Stimulated activated CD4-positive, alpha-beta T cell treated with anti-CD3 and anti-CD28 coated beads, Interleukin-4, amount 100 ng/mL, for 24 hours (primary cell): ENCODE measurements around the gene VWA5A.

Source experiments
- DNase-seq: peaks from one replicate; pipeline ENCODE4 v3.0.0-alpha.2; 2020

Gene VWA5A

DNA sequence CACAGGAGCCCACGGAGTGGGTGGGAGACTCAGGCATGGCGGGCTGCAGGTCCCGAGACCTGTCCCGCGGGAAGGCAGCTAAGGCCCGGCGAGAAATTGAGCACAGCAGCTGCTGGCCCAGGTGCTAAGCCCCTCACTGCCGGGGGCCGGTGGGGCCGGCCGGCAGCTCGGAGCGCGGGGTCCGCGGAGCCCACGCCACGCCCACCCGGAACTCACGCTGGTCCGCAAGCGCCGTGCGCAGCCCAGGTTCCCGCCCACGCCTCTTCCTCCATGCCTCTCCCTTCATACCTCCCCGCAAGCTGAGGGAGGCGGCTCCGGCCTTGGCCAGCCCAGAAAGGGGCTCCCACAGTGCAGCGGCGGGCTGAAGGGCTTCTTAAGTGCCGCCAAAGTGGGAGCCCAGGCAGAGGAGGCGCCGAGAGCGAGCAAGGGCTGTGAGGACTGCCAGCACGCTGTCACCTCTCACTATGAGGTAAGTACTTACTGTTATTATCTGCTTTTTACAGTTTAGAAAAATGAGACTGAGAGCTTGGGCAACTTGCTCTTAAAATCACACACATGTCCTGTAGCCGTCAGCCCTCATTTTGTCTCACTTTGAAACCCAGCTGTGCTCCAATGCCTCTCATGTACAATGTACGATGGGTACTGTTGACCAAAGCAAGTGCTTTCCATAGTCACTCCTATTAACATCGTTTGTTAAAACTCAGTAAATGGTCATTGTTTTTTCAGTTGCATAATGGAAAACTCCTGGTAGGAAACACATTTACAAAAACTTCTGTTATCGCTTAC, 55.7 kb downstream of the VWA5A start:
- DNase-seq, result no peak

DNA sequence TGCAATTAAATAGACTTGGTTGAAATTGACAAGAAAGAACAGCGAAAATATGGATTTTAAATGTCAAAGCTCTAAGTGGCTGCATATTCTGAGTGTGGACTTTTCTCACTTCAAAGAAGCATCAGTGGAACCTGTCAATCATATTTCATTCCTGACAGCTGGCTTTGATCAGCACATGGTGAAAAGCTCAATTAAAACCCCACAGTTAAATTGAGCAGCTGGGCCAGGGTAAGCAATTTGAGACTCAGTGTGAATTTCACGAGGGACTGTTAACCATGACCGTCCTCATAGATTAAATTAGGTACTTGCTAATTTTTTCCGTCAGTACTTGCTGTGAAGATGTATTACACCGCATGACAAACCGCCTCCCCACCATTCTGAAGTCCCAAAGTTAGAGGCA, 56.9 kb downstream of the VWA5A start:
- DNase-seq, result no peak

DNA sequence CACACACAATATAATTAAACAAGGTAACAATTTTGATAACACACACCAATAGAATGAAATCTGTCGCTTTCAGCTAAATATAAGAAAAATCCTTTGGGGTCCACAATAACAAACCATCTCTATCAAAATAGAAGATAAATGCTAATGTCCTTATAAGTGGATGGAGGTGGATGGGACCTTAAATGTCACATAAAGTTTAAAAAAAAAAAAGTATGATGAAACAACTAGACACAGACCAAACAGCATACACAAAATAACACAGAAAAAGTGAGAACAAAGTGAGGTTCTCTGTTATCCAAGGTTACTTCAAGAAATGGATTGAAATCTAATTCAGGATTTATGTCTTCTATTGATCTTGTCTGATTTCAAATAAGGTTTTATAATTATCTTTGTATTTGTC, 57.3 kb downstream of the VWA5A start:
- no peak for DNase-seq

DNA sequence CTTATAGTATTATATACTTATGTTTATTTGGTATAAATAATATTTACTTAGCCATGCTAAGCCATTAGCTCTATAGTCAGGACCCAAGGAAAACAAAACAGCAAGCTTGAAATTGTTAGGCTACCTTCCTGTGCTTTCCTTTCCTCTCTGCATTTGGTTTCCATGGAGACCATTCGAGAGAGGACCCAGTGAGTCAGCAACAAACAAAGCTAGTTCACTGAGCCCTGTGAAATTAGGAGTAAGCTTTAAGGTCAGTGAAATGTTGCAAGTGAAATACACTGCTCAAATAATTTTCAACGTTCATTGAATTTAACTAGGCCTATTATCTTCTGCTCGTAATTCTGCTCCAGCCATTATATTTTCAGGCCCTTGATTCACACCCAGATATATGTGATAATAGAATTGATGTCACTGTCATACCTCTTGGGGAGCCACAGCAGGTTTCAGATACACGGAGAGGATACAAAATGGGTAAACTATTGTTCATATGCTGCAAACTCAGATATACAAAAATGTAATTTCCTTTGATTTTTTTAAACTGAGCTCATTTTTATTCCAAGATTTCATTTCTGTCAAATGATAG, 58.8 kb downstream of the VWA5A start:
- no peak for DNase-seq

DNA sequence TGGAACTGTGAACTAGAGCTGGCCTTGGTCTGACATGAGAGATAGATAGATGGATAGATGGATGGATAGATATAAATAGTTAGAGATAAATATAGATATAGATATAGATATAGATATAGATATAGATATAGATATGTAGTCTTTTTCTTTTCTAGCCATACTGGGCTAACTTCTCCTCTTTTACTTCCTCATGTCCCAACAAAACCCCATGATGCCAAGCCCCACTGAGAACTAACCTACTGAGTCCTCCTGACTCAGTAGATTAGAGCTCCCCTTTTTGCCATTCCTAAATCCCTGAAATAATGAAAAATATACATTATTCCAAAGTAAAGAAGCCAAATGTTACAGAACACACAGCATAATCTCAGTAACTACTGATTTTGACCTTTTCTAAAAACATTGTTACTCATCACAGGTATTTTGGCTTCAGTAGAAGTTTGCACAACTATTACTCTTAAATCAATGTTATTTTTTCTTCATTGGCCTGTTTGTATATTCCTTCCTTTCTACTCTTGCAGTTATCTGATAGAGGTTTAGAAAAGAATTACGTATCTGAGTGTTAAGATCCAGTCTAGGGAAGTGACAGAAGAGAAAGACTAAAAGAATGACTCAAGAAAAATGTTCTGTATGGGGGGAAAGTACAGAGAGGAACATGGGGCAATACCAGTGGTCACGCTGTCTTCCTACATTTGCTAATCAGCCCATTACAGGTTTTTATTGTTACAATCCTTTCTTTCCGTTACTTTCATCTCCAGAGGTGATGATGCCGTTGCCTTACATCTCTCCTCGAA, 61.9 kb downstream of the VWA5A start:
- no peak for DNase-seq

DNA sequence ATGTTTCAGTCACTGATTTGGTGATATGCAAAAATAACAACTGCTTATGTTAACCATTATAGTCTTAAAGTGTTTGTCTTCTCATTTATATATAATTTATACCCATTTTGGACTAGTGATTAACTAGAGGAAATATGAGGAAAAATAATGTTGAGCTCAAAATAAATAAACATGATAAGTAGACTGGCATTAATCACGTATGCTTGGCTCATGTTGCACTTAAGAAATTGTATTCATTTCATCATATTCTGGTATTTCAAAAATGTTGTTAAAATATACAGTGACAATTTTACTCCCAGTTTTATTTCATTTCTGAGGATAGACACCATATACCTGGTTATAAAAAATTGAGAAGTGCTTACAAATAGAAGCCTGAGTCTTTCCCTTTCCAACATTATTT, 64.1 kb downstream of the VWA5A start:
- no peak for DNase-seq

DNA sequence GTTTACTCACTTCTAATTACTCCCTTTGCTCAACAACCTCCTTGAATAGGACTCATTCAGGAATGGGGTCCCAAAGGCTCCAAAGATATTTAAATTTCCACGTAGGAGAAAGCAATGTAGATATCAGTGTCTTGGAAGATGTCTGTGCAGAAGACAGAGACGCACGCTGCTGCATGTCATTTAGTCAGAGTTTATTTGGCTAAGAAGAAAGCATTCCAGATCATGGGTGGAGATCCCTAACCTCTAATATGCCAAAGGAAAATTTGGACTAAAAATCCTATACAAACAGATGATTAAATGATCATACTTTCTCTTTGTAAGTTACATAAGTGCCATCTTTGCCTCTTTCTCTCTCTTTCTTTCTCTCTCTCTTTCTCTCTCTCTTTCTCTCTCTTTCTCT, 67.8 kb downstream of the VWA5A start, which contains the start of gene OR10D3:
Gene OR10D3 (plus strand): TSS at position 278 of the 400 bp plus-strand sequence. CDS start 1,925 bp downstream, outside the sequence.
- no peak for DNase-seq

DNA sequence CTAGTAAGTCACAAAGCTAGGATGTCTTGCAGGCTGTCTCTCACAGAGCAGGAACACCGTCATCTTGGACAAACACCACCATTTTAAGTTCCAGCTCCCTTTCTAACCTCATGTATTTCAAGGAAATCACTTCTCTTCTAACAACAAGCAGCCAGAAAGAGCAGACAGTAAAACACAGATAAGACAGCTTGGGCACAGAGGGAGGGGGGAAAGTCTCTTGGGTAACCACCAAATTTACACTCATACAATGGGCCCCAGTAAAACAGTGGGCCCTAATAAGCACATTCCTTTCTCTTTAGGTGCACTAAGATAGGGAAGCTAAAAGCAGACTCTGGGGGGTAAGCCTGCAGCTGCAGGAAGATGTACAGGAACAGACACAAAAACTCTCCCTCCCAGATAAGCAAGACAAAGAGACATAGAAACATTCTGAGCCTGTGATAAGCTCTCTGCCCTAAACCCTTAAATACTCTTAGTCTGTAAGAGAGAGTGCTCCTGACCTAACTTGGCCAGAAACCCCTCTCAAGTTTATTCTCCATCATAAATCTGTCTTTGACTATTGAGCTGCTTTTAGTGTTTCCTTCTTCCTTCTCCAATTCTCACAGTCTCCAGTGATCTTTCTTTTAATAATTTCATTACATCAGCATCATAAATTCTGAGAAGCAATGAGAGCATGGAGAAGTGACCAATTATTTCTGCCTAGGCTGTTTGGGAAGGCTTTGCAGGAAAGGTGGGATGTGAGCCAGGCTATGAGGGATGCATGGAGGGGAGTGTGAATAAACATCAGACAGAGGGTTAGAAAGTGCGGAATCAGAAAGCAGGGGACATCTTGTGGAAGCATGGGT, 75.3 kb downstream of the VWA5A start:
- DNase-seq, result no peak

DNA sequence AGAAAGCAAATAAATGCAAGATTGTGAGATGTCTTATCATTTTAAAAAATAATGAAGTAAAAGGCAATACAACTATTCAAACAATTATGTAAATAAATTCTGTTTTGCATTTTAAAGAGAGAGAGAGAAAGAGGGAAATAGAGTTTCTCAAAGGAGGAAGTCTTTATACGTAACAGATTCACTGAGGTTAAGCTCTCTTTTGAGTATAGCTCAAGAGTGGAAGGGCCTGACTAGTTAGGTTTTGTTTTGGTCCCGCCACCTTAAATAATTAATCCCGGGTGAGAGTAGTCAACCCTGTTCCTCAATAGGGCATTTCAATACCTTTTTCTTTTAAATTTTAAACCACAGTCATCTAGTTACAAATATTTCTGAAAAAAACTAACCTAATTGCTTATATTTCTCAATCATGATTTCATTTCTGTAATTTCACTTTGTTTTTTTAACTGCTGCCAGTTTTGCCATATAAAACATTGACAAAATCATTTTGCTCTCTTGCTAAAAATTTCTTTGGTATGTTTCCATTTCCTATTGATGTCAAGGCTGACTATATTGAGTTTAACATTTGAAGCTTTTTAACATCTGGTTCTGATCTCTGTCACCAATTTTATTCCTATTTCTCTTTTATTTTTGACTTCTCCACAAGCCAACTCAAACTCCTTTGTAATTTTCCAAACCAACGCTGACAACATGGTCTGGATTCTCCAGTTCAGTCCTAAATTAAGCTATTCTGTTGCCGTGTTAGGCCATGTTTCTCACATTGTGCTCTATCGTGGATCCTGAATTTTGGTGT, 78.2 kb downstream of the VWA5A start:
- DNase-seq, result no peak

DNA sequence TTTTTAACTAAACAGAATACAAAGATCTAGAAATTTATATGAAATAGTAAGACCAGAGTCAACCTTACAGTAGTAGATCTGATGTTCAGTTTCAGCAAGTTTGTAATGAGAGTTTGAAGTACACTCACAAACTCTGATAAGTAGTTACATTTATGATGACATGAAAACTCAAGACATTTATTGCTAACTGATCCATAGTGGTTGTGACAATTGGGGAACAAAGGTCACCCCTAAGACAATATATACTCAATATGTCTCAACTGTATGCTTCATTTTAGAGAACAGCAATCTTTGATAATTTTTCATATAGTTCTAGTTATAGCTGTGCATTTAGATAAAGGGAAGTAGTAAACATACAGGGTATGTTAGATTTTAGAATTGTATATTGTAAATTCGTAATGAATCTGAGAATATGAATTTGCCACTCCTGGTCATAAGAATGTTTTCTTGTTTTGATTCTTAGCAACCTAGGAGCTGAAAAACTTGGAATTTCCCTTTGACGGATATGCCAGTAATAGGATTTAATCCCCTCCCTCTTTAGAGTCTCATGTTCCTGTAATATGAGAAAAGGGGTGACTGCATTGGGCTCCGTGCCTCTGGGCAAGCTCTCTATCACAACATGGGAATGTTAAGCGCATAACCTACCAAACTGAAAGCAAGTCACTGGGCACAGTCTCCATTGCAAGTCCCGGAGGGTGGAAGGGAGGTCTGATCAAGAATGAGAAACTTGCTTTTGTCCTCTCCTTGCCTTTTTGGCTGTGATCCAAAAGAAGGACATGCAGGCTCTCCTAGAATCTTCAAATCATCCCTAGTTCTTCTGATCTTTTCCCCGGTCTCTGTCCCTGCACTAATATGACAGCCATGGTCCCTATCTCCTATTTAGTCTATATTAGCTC, 79.3 kb downstream of the VWA5A start:
- no peak for DNase-seq

DNA sequence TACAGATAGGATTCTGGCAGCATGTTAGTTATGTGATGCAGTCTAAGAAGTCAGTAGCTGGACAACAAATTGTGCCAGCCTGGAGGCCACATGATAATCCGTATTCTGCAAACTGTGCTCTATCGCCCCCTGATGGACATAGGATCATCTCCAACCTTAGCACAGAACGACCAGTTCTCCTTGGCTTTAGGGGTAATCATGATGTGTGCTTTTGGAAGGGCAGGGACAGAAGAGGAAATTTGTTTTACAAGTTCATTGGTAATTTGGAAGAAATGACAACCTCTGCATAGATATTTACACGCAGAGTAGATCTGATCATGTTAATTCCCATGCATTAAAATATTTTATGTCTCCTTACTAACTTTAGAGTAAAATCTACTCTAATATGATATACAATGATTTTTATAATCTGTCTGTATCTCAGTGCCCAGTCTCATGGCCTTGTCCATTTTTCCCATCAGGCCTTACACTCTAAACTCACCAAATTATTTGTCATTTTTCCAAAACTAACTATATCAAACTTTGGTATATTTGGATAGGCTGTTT, 80.0 kb downstream of the VWA5A start:
- DNase-seq, result peak; percentile 57
